HG03354 (cell line): ENCODE measurements around the gene RNH1.

Source experiments
- ATAC-seq: cut with Tn5 transposase; IDR thresholded peaks from one replicate; pipeline ENCODE4 v1.9.1; 2021; ENCODE audit warnings: mild to moderate bottlenecking; ENCODE audit not compliant: unreplicated experiment, poor library complexity, severe bottlenecking

Gene RNH1

DNA sequence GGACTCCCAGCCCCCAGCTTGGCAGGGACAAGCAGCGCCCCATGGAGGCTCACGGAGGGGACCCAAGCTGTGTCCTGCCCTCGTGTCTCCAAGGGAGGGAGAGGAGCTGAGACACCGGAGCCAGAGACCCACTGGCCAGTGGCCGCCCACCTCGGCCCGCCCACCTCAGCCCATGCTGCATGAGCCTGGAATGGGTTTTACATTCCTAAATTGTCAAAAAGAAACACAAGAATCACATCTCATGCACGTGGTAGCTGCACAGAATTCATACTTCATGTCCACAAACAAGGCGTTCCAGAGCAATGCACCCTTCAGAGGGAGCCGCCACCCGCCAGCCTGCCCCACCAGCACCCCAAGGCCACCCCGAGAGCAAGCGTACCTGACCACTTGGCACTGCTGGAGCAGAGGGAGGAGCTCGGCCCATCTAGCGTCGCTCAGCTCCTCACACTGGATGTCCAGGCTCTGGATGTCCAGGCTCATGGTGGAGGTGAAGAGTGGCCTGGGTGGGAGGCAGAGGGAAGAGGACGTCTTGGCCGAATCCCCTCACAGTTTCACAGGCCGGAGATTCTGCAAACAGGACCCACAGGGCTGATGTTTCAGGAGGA is 5.3 kb downstream of the RNH1 start:
- ATAC-seq: no peak

DNA sequence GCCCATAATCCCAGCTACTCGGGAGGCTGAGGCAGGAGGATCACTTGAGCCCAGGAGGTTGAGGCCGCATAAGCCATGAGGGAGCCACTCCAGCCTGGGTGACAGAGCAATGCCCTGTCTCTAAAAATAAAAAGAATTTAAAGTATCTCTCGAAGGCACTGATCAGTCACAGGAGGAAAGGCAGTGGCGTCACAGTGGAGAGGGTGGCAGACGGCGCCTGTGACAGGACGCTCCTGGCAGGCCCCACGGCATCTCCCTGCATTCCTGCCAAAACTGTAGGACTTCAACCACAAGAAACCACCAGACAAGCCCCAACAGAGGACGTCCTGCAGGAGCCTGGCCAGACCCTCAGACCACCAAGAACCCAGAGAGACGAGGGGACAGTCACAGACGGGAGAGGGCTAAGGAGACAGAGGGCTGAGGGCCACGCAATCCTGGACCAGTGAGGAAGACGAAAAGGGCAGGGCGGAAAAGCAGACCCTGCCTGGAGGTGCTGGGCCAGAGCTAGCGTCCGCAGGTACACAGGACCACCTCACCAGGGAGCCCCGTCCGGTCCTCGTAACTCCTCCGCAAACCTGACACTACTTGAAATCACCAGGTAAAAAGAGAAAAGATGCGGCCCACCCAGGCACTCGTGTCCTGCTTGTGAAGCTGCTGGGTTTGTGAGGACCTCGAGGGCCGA is 5.9 kb downstream of the RNH1 start:
- ATAC-seq: no peak

DNA sequence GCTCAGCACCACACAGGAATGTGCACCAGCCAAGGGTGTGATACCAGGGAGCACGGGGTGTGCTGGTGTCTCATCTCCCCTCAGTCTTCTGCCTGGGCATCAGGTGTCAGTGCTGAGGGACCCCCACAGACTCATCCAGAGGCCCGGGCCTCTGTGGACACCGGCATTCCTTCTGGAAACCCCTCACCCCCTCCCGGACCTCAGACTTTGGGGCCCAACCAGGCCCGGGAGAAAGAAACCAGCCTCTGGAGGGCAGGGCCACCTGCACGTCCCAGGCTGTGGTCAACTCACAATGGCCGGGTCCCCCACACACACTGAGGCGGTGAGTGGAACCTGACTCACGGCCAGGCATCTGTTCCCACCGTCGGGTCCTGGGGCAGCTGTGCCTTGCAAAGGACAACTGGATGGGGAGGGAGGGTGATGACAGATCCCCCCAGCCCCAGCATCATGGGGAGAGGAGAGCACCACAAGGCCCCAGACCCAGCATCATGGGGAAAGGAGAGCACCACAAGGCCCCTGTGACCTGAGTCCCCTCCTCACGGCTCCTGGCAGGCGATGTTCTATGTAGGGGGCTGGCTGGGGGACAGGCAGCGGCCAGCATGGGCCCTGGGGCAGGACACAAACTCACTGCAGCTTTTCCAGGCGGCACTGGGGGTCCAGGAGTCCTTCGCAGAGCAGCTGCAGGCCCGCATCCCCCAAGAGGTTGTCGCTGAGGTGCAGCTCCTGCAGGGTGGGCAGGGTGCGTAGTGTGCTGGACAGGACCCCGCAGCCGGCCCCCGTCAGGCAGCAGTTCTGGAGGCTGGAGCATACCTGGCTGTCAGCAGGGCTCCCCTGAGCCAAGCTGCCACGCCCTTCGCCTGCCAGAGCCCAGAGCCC is 7.6 kb downstream of the RNH1 start:
- ATAC-seq: no peak

DNA sequence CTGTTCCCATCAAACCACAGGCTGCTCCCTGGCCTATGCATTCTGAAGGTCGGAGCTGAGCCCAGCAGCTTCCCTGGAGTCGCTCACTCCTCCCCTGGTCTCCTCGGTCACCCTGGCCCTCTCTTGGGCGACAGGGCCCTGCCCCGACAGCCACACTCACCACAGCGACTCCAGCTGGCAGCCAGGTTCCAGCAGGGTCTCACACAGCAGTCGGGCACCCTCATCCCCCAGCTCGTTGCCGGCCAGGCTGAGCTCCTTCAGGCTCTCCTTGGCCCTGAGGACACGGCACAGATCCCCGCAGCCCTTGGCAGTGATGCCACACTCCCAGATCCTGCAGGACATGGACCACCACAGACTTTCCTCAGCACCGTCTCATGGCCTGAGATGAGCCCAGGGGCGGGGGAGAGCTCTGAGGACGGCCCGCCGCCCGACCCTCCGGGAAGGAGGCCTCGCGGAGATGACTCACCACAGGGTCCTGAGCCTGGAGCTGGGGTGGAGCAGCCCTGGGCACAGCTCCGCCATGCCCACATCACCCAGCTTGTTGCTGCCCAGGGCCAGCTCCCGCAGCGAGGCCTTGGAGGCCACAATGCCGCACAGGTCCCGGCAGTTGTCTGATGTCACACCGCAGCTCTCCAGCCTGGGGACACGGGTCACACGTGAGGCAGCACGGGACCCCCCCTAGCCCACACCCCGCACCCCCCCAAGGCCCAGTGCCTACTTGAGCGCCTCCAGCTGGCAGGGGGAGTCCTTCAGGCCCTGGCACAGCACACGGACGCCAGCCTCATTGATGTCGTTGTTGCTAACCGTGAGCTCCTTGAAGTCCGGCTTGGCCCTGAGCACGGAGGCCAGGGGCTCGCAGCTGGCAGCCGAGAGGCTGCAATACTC is 8.5 kb downstream of the RNH1 start:
- no peak for ATAC-seq

DNA sequence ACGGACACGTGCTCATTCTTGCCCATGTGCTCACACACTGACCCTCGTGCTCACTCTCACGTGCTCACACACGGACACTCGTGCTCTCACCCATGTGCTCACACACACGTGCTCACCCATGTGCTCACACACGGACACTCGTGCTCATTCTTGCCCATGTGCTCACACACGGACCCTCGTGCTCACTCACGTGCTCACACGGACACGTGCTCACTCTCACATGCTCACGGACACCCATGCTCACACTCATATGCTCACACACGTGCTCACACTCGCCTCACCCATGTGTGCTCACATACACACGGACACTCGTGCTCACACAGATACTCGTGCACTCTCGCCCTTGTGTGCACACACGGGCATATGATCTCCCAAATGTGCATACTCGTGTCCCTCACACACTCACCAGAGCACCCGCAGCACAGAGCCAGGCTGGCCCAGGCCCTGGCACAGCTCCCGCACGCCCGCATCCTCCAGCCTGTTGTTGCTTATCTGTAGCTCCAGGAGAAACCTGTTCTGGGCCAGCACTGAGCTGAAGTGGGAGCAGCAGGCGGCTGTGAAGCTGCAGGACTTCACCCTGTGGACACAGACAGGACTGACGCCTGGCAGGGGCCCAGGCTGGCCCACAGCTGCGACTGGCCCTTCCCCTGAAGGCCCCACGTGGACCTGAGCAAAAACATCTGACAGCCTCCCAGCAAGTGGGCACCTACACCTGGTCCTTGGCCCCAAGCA is 9.3 kb downstream of the RNH1 start:
- ATAC-seq: no peak

DNA sequence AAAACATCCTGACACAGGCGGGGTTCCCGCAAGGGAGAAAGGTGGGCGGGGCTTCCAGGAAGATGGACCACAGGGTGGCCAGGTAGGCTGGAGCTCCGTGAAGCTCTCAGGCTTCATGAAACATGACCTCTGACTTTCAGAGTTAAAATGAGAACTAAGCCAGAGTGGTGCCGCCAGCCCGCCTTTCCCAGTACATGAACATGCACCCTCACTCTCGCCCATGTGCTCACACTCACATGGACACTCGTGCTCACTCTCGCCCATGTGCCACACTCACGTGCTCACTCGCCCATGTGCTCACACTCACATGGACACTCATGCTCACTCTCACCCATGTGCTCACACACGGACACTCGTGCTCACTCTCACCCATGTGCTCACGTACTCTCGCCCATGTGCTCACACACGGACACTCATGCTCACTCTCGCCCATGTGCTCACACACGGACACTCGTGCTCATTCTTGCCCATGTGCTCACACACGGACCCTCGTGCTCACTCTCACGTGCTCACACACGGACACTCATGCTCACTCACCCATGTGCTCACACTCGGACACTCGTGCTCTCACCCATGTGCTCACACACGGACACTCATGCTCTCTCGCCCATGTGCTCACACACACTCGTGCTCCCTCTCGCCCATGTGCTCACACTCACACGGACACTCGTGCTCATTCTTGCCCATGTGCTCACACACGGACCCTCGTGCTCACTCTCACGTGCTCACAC is 10.0 kb downstream of the RNH1 start:
- no peak for ATAC-seq

DNA sequence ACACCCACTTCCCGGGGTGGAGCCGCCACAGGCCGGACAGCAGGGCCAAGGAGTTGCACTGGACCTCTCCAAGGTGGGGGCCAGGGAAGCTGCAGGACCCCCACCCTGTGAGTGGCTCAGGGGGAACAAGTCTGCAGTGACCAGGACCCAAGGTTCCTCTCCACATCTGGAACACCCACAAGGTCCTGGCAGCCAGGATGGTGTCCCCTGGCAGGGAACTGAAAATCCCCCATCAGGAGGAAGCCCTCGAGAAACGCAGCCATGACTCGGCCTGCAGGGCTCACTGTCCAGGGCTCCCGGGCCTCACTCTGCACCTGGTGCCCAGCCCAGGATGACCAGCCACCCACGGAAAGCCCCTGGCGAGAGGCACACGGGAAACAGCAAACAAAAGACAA is 11.5 kb downstream of the RNH1 start:
- ATAC-seq: no peak

DNA sequence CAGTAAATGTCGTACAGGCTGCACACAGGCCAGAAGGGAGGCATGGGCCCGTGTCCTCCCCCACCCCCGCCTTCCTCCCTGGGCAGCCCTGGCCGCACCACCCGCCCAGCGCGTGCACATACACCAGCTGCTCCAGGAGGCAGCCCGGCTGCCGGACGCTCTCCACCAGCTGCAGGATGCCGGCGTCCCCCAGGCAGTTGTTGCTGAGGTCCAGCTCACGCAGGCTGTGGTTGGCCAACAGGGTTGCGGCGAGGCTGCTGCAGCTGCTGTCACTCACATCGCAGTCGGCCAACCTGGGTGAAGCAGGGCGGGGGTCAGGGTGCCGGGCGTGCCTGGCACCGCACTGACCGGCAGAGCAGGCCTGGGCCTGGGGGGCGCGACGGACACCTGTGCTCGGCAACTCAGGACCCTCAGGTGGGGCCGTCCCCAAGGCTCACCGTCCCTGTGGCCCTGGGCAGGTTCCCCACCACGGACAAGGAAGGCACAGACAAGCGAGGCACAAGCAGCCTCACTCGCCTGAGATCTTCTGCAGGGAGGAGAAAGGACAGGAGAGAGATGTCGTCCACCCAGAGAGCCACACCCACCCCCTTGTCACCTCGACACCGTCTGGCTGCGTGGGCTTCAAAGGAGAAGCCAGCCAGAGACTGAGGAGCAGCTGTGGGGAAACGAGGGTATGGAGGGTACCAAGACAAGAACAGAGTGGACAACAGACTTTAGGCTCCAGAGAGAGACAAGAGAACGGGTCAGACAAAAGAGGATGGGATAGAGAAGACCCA is 12.1 kb downstream of the RNH1 start:
- no peak for ATAC-seq

DNA sequence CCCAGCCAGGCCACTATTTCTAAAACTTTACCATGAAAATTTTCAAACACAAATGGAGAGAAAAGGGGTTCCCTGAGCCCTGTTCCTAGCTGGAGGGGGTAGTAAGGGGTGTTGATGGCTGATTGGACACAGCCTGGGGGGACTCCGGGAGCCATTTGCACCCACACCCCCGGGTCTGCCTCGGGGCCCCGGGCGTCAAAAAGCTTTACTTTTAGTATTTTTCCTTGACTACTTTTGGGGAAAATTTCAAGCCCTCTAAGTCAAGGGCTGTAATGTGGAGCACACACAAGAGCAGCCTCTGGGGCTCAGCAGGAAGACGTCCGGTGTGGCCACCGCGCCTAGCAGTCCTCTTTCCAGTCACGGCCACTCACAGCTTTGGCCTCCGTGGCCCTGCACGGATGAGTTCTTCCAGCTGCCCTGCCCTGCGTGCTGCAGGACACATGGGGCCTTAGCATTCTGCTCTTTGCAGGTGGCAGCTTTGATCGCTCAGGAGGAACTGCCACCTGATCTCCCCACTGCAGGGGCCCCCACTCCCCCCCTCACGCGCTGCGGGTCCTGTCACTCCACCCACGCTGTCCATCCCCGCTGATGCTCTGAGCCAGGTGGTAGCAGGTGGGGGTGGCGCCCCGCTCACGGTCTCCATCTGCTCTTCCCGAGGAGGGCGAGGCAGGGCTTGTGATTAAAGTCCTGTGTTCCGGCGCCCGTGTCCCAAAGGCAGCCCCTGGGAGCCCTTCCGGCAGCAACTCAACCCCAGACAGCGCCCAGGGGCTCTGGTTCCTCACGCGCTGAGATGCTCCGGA is 14.4 kb downstream of the RNH1 start:
- no peak for ATAC-seq

DNA sequence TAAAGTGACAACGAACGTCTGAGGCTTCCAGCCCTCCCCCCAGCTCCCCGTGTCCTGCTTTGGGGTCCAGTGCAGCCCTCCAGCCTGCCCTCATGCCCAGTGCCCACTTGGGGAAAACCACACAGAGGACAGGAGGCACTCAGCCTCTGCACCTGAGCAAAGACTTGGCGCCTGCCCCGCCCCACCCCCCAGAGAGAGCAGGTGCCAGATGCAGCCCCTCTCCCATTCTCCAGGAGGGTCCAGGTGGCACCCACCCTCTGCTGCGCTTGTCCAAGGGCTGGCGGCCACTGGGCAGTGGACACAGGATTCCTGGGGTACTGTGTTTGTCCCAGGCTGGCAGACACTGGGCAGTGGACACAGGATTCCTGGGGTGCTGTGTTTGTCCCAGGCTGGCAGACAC is 15.7 kb downstream of the RNH1 start:
- ATAC-seq: no peak

DNA sequence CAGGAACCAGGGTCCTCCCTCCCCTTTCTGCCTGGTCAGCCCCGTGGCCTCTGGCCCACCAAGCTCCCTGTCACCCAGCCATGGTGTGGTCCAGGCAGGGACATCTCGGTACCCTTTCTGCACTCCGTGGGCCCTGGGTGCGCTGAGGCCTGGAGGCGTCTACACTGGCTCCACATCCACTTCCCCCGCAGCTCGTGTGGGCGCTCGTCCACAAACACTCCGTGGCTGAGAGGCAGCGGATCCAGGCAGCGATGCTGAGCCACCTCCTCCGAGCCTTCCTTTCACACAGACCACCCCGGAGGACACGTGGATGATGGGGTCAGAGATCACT is 16.1 kb downstream of the RNH1 start:
- no peak for ATAC-seq

DNA sequence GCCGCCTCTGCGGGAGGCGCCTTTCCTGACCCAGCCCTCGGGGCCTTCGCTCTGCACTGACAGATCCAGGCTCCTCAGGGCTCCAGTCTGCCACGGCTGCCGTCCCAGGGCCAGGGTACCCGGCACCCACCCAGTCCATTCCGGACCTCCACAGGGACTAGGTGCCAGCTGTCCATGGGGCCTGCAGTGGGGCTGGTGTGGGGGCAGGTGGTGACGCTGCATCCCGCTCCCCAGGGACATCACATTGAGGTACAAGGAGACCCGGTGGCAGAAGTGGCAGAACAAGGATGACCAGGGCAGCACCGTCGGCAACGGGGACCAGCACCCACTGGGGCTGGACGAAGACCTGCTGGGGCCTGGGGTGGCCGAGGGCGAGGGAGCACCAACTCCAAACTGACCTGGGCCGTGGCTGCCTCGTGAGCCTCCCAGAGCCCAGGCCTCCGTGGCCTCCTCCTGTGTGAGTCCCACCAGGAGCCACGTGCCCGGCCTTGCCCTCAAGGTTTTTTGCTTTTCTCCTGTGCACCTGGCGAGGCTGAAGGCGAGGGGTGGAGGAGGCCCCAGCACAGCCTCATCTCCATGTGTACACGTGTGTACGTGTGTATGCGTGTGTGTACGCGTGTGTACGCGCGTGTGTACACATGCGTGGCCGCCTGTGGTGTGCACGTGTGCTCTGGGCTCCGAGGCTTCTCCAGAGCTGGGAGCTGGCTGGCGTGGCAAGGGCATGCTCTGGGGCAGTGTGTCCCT is 16.7 kb downstream of the RNH1 start:
- no peak for ATAC-seq

DNA sequence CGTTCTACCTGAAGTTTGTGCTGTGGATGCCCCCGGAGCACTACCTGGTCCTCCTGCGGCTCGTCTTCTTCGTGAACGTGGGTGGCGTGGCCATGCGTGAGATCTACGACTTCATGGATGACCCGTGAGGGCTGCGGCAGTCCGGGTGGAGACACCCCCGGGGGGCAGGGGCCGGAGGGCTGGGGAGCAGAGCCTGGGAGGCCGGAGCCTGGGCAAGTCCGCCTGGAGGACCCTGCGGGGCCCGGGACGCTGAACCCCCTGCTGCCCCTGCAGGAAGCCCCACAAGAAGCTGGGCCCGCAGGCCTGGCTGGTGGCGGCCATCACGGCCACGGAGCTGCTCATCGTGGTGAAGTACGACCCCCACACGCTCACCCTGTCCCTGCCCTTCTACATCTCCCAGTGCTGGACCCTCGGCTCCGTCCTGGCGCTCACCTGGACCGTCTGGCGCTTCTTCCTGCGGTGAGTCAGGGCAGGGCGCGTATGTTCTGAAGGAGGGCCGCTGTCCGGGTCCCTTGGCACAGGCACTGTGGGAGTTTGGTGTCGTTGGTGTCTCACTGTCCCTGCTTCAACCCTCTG is 17.3 kb downstream of the RNH1 start:
- ATAC-seq: no peak

DNA sequence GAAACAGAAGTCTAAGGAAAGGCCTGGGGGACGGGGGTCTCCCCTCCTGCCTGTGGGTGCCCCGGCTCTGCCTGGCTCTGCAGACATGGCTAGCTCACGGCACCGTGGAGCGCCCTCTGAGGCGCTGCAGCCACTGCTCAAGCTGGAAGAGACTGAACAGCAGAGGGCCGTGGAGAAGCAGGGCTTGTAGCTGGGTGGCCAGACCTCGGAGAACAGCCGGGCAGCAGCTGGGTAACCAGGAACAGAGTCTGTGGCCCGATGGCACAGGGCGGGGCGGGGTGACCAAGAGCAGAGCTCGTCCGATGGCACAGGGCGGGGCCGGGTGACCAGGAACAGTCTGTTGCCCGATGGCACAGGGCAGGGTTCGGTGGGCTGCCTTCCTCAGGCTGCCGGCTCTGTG is 18.1 kb downstream of the RNH1 start:
- no peak for ATAC-seq

DNA sequence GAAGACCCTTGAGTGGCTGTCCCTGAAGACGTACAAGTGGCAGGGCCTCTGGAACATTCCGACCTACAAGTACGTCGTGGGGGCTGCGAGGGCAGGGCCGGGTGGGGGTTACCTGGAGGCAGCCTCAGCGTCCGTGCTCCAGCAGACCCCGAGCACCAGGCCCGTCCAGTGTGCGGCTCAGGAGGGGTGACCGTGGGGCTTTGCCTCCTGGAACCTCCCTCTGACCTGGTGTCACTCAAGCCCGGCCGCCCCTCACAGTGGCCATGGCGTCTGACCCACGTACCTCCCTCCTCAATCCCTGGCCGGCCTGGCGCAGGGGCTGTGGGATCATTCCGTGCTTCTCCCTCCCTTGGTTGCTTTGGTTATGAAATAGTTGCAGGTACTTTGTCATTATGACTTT is 18.5 kb downstream of the RNH1 start:
- ATAC-seq: no peak

DNA sequence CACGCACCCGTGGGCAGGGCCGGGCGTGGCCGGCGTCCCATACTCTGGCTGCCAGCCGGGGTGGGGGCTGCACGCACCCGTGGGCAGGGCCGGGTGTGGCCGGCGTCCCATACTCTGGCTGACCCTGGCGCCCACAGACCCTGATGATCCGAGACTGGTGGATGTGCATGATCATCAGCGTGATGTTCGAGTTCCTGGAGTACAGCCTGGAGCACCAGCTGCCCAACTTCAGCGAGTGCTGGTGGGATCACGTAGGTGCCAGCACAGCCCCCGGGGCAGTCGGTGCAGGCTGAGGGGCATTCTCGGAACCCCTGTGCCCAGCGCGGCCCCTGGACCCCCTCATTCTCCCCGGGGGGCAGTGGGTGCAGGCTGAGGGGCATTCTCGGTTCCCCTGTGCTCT is 19.0 kb downstream of the RNH1 start:
- ATAC-seq: no peak
